ENCODE measurements around the gene MACF1. TPM values are rescaled to one million over a fixed set of nuclear protein-coding genes. Genes with fewer than 3 reads are reported as not detected.

Gene MACF1
- total RNA-seq, 4 donors from 2014 or later, result 210 to 602 (median 573) TPM

DNA sequence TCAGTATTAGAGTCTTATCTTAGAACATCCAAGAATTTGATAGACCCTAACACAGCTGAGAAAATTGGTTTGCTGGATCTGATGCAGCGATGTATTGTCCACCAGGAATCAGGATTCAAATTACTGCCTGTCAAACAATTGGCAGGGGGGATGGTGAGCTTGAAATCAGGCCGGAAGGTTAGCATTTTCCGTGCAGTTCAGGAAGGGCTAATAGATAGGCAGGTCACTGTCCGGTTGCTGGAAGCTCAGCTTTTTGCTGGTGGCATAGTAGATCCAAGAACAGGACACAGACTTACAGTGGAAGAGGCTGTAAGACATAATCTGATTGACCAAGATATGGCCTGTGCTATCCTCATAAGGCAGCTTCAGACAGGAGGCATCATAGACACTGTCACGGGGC lies 127.2 kb downstream of the MACF1 start:
- H3K9me3 ChIP-seq, result no peaks in the 10 kb centered on the region
- no peaks in the 10 kb centered on the region for H3K27me3 ChIP-seq
- no peak for DNase-seq
- TF ChIP-seq CTCF (IDR thresholded peaks at IDR 0.05), result no peak
- no peak for TF ChIP-seq POLR2A (IDR thresholded peaks at IDR 0.05)
- H3K4me3 ChIP-seq, result no peak overlapping the region
- H3K4me1 ChIP-seq, result peaks cover 0 to 4% of the 10 kb centered on the region in 2 donors
- H3K27ac ChIP-seq, result no peak overlapping the region
- intact Hi-C loops (cut with DNase I; ENCODE audit: low total_unique reads), result no loop called here
- no peaks in the 10 kb centered on the region for H3K36me3 ChIP-seq

DNA sequence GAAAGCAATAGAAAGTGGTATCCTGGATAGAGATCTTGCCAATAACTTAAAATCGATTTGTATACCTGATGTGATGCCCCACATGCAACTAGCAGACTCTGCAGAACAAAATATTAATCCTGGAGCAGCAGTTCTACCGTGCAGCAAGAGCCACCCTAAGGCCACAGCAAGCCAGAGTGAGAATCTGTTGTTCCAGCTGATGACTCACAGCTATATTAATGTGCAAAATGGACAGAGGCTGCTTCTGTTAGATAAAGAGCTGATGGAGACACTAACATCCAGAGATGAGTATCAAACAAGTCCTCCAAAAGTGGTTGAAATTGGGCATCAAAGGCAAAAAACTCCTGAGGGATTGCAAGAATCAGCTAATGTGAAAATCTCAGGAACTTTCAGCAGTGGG lies 127.8 kb downstream of the MACF1 start:
- H3K27ac ChIP-seq, result peak overlapping the region in 1 of 2 donors; percentile 31
- H3K4me3 ChIP-seq, result no peak overlapping the region
- peaks cover 0 to 4% of the 10 kb centered on the region in 2 donors for H3K4me1 ChIP-seq
- DNase-seq, result no peak
- intact Hi-C loops (cut with DNase I; ENCODE audit: low total_unique reads), result no loop called here
- H3K27me3 ChIP-seq, result no peaks in the 10 kb centered on the region
- H3K9me3 ChIP-seq, result no peaks in the 10 kb centered on the region
- no peaks in the 10 kb centered on the region for H3K36me3 ChIP-seq
- TF ChIP-seq POLR2A (IDR thresholded peaks at IDR 0.05) (no peak), CTCF (IDR thresholded peaks at IDR 0.05) (no peak)

DNA sequence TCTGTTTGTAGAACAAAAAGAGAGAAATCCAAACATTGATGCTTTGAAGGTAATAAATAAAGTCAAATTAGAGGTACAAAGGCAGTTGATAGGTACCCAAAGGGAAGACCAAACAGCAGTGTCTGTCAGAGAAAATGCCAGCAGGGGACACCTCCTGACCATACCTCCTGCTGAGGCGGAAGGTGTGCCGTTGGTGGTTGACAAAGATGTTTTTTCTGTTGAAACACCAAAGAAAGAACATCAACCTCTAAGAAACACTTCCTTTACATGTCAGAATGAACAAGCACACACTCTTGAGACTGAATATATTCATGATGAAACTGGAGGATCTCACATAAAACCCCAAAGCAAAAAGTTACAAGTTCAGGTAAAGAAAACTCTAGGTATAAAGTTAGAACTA lies 128.3 kb downstream of the MACF1 start:
- TF ChIP-seq POLR2A (IDR thresholded peaks at IDR 0.05), result no peak
- no peak for TF ChIP-seq CTCF (IDR thresholded peaks at IDR 0.05)
- DNase-seq, result no peak
- intact Hi-C loops (cut with DNase I; ENCODE audit: low total_unique reads), result no loop called here

DNA sequence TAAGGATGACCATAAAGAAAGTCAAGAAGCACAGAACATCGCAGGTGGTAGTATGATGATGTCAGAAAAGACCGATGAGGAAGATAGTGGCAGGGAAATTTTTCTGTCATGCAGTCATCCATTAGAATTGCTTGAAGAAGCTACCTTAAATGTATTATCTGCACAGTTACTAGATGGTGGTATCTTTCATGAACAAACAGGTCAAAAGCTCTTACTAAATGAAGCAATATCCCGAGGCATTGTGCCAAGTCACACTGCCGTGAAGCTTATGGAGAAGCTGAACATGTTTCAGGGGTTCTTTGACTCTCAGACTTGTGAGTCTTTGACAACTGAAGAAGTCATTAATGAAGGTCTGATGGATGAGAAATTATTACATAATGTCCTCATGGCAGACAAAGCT lies 128.8 kb downstream of the MACF1 start:
- H3K4me1 ChIP-seq, result peaks cover 0 to 4% of the 10 kb centered on the region in 2 donors
- peak in 1 of 2 donors; percentile 56 for DNase-seq
- no peaks in the 10 kb centered on the region for H3K9me3 ChIP-seq
- TF ChIP-seq CTCF (IDR thresholded peaks at IDR 0.05) (no peak), POLR2A (IDR thresholded peaks at IDR 0.05) (no peak)
- intact Hi-C loops (cut with DNase I; ENCODE audit: low total_unique reads), result no loop called here
- H3K36me3 ChIP-seq, result no peaks in the 10 kb centered on the region
- H3K4me3 ChIP-seq, result no peak overlapping the region
- H3K27ac ChIP-seq, result peak overlapping the region; percentile 2 to 31
- H3K27me3 ChIP-seq, result no peaks in the 10 kb centered on the region

More for the DNA sequence above, 128.3 kb downstream of the MACF1 start:
- H3K4me3 ChIP-seq, result no peak overlapping the region
- H3K36me3 ChIP-seq, result no peaks in the 10 kb centered on the region
- H3K9me3 ChIP-seq, result no peaks in the 10 kb centered on the region
- H3K4me1 ChIP-seq, result peaks cover 0 to 4% of the 10 kb centered on the region in 2 donors
- no peaks in the 10 kb centered on the region for H3K27me3 ChIP-seq
- H3K27ac ChIP-seq, result peak overlapping the region; percentile 2 to 31

- no peak for DNase-seq
- peak overlapping the region in 1 of 2 donors; percentile 3 for H3K27ac ChIP-seq
- H3K4me3 ChIP-seq, result no peak overlapping the region
- TF ChIP-seq POLR2A (IDR thresholded peaks at IDR 0.05) (no peak), CTCF (IDR thresholded peaks at IDR 0.05) (no peak)
- intact Hi-C loops (cut with DNase I; ENCODE audit: low total_unique reads), result no loop called here
- no peaks in the 10 kb centered on the region for H3K9me3 ChIP-seq
- H3K4me1 ChIP-seq, result peaks cover 0 to 4% of the 10 kb centered on the region in 2 donors
- H3K36me3 ChIP-seq, result no peaks in the 10 kb centered on the region
- no peaks in the 10 kb centered on the region for H3K27me3 ChIP-seq
These were observed 130.7 kb downstream of the MACF1 start for GRCh38 chr1:39335216-39335615.

Measured in uterus (tissue), 4 donors.